H1 (cell line): ENCODE measurements around the gene SORL1-AS1.

Experiments
- CTCF ChIA-PET: fragments of 300-600 bp; sonication (Branson Sonifier 250); formaldehyde crosslinking; loops from one replicate; lab custom pipeline; 2021; ENCODE audit not compliant: partially characterized antibody; lab: Charles Lee
- POLR2A ChIA-PET: fragments of 300-600 bp; sonication (Branson Sonifier 250); formaldehyde crosslinking; loops from one replicate; lab custom pipeline; 2021; ENCODE audit warnings: inconsistent platforms; ENCODE audit not compliant: partially characterized antibody; lab: Charles Lee
- DNase-seq, 2 experiments: peaks; one replicate each; pipeline versions ENCODE4 v3.0.0 to v3.0.0-alpha.2; 2010 to 2022; ENCODE audit warnings: low spot score in 2 of 2, low read depth in 1 of 2, mixed read lengths in 1 of 2
- FAIRE-seq: peaks from 2 replicates; lab custom pipeline; 2011; peaks lifted over from hg19 to GRCh38; lab: Jason Lieb, UNC
- H2AFZ ChIP-seq: 2 replicates; pipeline ENCODE4 v1.8.1; 2012; ENCODE audit warnings: low read length, inconsistent platforms
- H2AK5ac ChIP-seq: 2 replicates; pipeline ENCODE4 v1.6.1; 2013; ENCODE audit warnings: low read depth, low read length
- H2BK120ac ChIP-seq: replicated peaks from 2 replicates; pipeline ENCODE3; 2013; ENCODE audit warnings: low read depth, low read length, inconsistent platforms
- H2BK12ac ChIP-seq: 2 replicates; pipeline ENCODE4 v1.6.1; 2013; ENCODE audit warnings: low read depth, low read length
- H2BK15ac ChIP-seq: 2 replicates; pipeline ENCODE4 v1.6.1; 2013; ENCODE audit warnings: low read length
- H2BK20ac ChIP-seq: 2 replicates; pipeline ENCODE4 v1.6.1; 2013; ENCODE audit warnings: low read length
- H2BK5ac ChIP-seq: 2 replicates; pipeline ENCODE4 v1.6.1; 2013; ENCODE audit warnings: low read depth, low read length
- H3K14ac ChIP-seq: 2 replicates; pipeline ENCODE4 v1.6.1; 2013; ENCODE audit warnings: inconsistent platforms; ENCODE audit not compliant: insufficient read length
- H3K18ac ChIP-seq: 2 replicates; pipeline ENCODE4 v1.6.1; 2013; ENCODE audit warnings: low read length; ENCODE audit errors: extremely low read depth
- H3K23ac ChIP-seq: 2 replicates; pipeline ENCODE4 v1.6.1; 2013; ENCODE audit warnings: inconsistent platforms; ENCODE audit not compliant: insufficient read length
- H3K23me2 ChIP-seq: 2 replicates; pipeline ENCODE4 v1.6.1; 2013; ENCODE audit warnings: low read depth, low read length
- H3K27ac ChIP-seq: 2 replicates; pipeline ENCODE4 v1.6.1; 2011; ENCODE audit warnings: low read depth, low read length, inconsistent platforms
- H3K27me3 ChIP-seq, 4 experiments: replicated peaks in 1 of 4; 1 replicate in 1 of 4; 2 replicates in 3 of 4; pipeline versions ENCODE4 v1.6.1 to v1.8.1; 2011 to 2013; ENCODE audit warnings: low read length in 3 of 4, mild to moderate bottlenecking in 3 of 4, inconsistent platforms in 2 of 4, mixed read lengths in 2 of 4, moderate library complexity in 1 of 4; ENCODE audit not compliant: control insufficient read depth in 3 of 4, insufficient read depth in 3 of 4; ENCODE audit errors: extremely low read depth in 1 of 4
- H3K36me3 ChIP-seq, 4 experiments: 2 replicates each; pipeline versions ENCODE4 v1.6.1 to v1.8.1; 2011 to 2013; ENCODE audit warnings: mild to moderate bottlenecking in 4 of 4, low read length in 3 of 4, moderate library complexity in 2 of 4, control low read depth in 1 of 4, inconsistent platforms in 1 of 4; ENCODE audit not compliant: insufficient read depth in 4 of 4, control insufficient read depth in 2 of 4
- H3K4ac ChIP-seq: replicated peaks from 2 replicates; pipeline ENCODE3; 2013; ENCODE audit warnings: low read length, low read depth, mixed read lengths, inconsistent platforms; ENCODE audit not compliant: insufficient read length
- H3K4me1 ChIP-seq, 4 experiments: replicated peaks in 1 of 4; 1 replicate in 1 of 4; 2 replicates in 3 of 4; pipeline versions ENCODE4 v1.6.1 to v1.8.1; 2011 to 2013; ENCODE audit warnings: low read length in 3 of 4, inconsistent platforms in 2 of 4, mixed read lengths in 1 of 4; ENCODE audit not compliant: insufficient read depth in 4 of 4, control insufficient read depth in 3 of 4
- H3K4me2 ChIP-seq, 2 experiments: 2 replicates each; pipeline versions ENCODE4 v1.6.1 to v1.8.1; 2011 to 2013; ENCODE audit warnings: low read depth in 2 of 2, low read length in 2 of 2, control low read depth in 1 of 2, inconsistent platforms in 1 of 2, mild to moderate bottlenecking in 1 of 2; ENCODE audit not compliant: insufficient read depth in 1 of 2
- H3K4me3 ChIP-seq, 4 experiments: fragments of 200-600, 300-600 bp in 1 of 4; sonication (generic), shearing (Covaris generic), sonication (Bioruptor Twin) in 1 of 4; 2 replicates each; pipeline versions ENCODE4 v1.5.1 to v1.8.1; 2011 to 2016; ENCODE audit warnings: low read length in 4 of 4, low read depth in 3 of 4, control low read depth in 2 of 4, inconsistent platforms in 2 of 4, mild to moderate bottlenecking in 2 of 4, mixed read lengths in 1 of 4, moderate library complexity in 1 of 4; ENCODE audit not compliant: insufficient read depth in 2 of 4; ENCODE audit errors: extremely low read depth in 1 of 4
- H3K56ac ChIP-seq: replicated peaks from 2 replicates; pipeline ENCODE3; 2013; ENCODE audit warnings: low read depth, mild to moderate bottlenecking, mixed read lengths, low read length, inconsistent platforms; ENCODE audit not compliant: insufficient read length
- H3K79me1 ChIP-seq: 2 replicates; pipeline ENCODE4 v1.6.1; 2013; ENCODE audit warnings: low read depth, low read length, control low read depth
- H3K79me2 ChIP-seq, 2 experiments: 2 replicates each; pipeline versions ENCODE4 v1.6.1 to v1.8.1; 2012 to 2013; ENCODE audit warnings: low read length in 2 of 2, mild to moderate bottlenecking in 2 of 2, inconsistent platforms in 1 of 2; ENCODE audit not compliant: insufficient read depth in 2 of 2, control insufficient read depth in 1 of 2
- H3K9ac ChIP-seq, 4 experiments: replicated peaks in 1 of 4; 1 replicate in 1 of 4; 2 replicates in 3 of 4; pipeline versions ENCODE4 v1.6.1 to v1.8.1; 2011 to 2013; ENCODE audit warnings: low read depth in 3 of 4, low read length in 3 of 4, control low read depth in 2 of 4, mild to moderate bottlenecking in 2 of 4, moderate library complexity in 2 of 4, inconsistent platforms in 1 of 4; ENCODE audit errors: extremely low read depth in 1 of 4
- H3K9me3 ChIP-seq, 2 experiments: 2 replicates each; pipeline versions ENCODE4 v1.6.1 to v1.8.1; 2012 to 2013; ENCODE audit warnings: mild to moderate bottlenecking in 2 of 2, moderate library complexity in 2 of 2, control low read depth in 1 of 2, inconsistent platforms in 1 of 2, low read depth in 1 of 2, low read length in 1 of 2, mixed read lengths in 1 of 2; ENCODE audit not compliant: insufficient read depth in 2 of 2
- H4K20me1 ChIP-seq, 2 experiments: replicated peaks in 1 of 2; 2 replicates each; pipeline versions ENCODE3 to v1.8.1; 2011 to 2013; ENCODE audit warnings: inconsistent platforms in 2 of 2, low read length in 2 of 2, mild to moderate bottlenecking in 1 of 2; ENCODE audit not compliant: insufficient read depth in 2 of 2, control insufficient read depth in 1 of 2
- H4K5ac ChIP-seq: 2 replicates; pipeline ENCODE4 v1.6.1; 2013; ENCODE audit warnings: low read length, low read depth, mixed read lengths, inconsistent platforms; ENCODE audit not compliant: insufficient read length
- H4K8ac ChIP-seq: 2 replicates; pipeline ENCODE4 v1.8.0; 2013; ENCODE audit warnings: mild to moderate bottlenecking, moderate library complexity, low read length, inconsistent platforms; ENCODE audit not compliant: insufficient read depth; ENCODE audit errors: extremely low read depth
- H4K91ac ChIP-seq: replicated peaks from 2 replicates; pipeline ENCODE3; 2013; ENCODE audit warnings: low read length, mixed read lengths, inconsistent platforms; ENCODE audit not compliant: insufficient read length
- POU5F1 ChIP-seq: IDR thresholded peaks from 2 replicates; pipeline ENCODE4 v1.6.1; 2011; ENCODE audit warnings: low read depth, mild to moderate bottlenecking, low read length, moderate library complexity
- RBBP5 ChIP-seq: IDR thresholded peaks from 2 replicates; pipeline ENCODE4 v1.7.1; 2012; ENCODE audit warnings: low read depth, mild to moderate bottlenecking, inconsistent platforms, low read length, moderate library complexity, borderline replicate concordance
- SIRT6 ChIP-seq: IDR thresholded peaks from one replicate; pipeline ENCODE4 v1.7.1; 2012; ENCODE audit warnings: low read length, inconsistent platforms
- whole genome bisulfite sequencing, 2 experiments: shearing (Covaris generic) in 1 of 2; methylation state at CpG; one replicate each; pipeline versions ENCODE4 v1.1.6 to v1.1.7; 2013 to 2015; ENCODE audit warnings: low lambda C conversion rate in 2 of 2, mixed read lengths in 2 of 2, inconsistent platforms in 1 of 2, low coverage in 1 of 2, missing lambda C conversion rate in 1 of 2; ENCODE audit not compliant: insufficient replicate concordance in 2 of 2, insufficient coverage in 1 of 2, insufficient read length in 1 of 2; ENCODE audit errors: extremely low coverage in 1 of 2, missing lambda C conversion rate in 1 of 2; 5-methylcytosine and 5-hydroxymethylcytosine counted together

SORL1-AS1 gene

GRCh38 chr11:121435132-121435531 is 17.6 kb downstream of the SORL1-AS1 start:
- Histone ChIP-seq H3K9ac (no peak overlapping the region), H2BK12ac (no peak overlapping the region)
- CTCF ChIA-PET, result interaction anchor here (0.8 to 2.6 kb wide), 4 partner anchors 8 to 115 kb away, joined by 3 to 9 read pairs (median 3); partner anchors contain the start of gene SORL1

More at GRCh38 chr11:121435132-121435531, 17.6 kb downstream of the SORL1-AS1 start:
- Histone ChIP-seq H3K23ac (no peak overlapping the region), H2BK20ac (no peak overlapping the region), H2BK15ac (no peak overlapping the region), H3K23me2 (no peaks in the 10 kb centered on the region), H3K18ac (no peak overlapping the region), H3K14ac (no peak overlapping the region), H4K91ac (no peak overlapping the region), H3K4ac (no peak overlapping the region), H4K8ac (no peak overlapping the region), H2AFZ (no peak overlapping the region), H4K5ac (no peak overlapping the region), H3K4me3 (no peak overlapping the region), H3K56ac (no peak overlapping the region), H4K20me1 (no peaks in the 10 kb centered on the region), H2BK5ac (no peak overlapping the region), H3K79me2 (no peaks in the 10 kb centered on the region), H3K27me3 (no peaks in the 10 kb centered on the region)
- DNase-seq, result no peak
- POLR2A ChIA-PET, result no interaction called here
- no peak for TF ChIP-seq RBBP5
- TF ChIP-seq SIRT6, result no peak
- no peak for TF ChIP-seq POU5F1
- TF ChIP-seq, all 59 proteins: peak for 0
- WGBS, 2 experiments, result 62% methylated on average over 4 of the region's 4 CpGs; no CpG with 5 or more reads in 1 of the 2 experiments
- no peak for FAIRE-seq
- H3K4me1 ChIP-seq, result no peaks in the 10 kb centered on the region
- H3K79me1 ChIP-seq, result no peaks in the 10 kb centered on the region
- H3K4me2 ChIP-seq, result no peak overlapping the region
- no peaks in the 10 kb centered on the region for H3K9me3 ChIP-seq
- no peak overlapping the region for H3K27ac ChIP-seq
- H2AK5ac ChIP-seq, result no peak overlapping the region
- no peak overlapping the region for H2BK120ac ChIP-seq
- no peaks in the 10 kb centered on the region for H3K36me3 ChIP-seq
